Type B pancreatic cell (in vitro differentiated cells): ENCODE measurements around the gene NDFIP1. TPM values are rescaled to one million over a fixed set of nuclear protein-coding genes. Genes with fewer than 3 reads are reported as not detected.
"Not testable (repeated sequence)": the region's sequence is repeated elsewhere in the genome, so short reads cannot be mapped to it uniquely, and the experiment has no call there.

ENCODE experiments used
- DNase-seq: peaks from one replicate; pipeline ENCODE4 v3.0.0; 2021; ENCODE audit warnings: mixed read lengths; ENCODE audit not compliant: unreplicated experiment; ENCODE audit errors: extremely low spot score
- H3K27ac Mint-ChIP-seq: 2 replicates; pipeline ENCODE4 v1.8.0; 2021; ENCODE audit warnings: mild to moderate bottlenecking, mixed read lengths
- H3K27me3 Mint-ChIP-seq: 2 replicates; pipeline ENCODE4 v1.8.0; 2021; ENCODE audit warnings: mixed read lengths
- H3K36me3 Mint-ChIP-seq: 2 replicates; pipeline ENCODE4 v1.8.0; 2021; ENCODE audit warnings: mixed read lengths
- H3K4me1 Mint-ChIP-seq: one replicate; pipeline ENCODE4 v1.8.0; 2021; ENCODE audit warnings: mixed read lengths; ENCODE audit not compliant: unreplicated experiment
- H3K4me3 Mint-ChIP-seq: 2 replicates; pipeline ENCODE4 v1.8.0; 2021; ENCODE audit warnings: mild to moderate bottlenecking, mixed read lengths
- H3K9me3 Mint-ChIP-seq: 2 replicates; pipeline ENCODE4 v1.8.0; 2021; ENCODE audit warnings: mixed read lengths
- total RNA-seq: library from RNA; stranded (reverse); gene quantifications from 2 replicates; pipeline ENCODE4 v1.2.1, GENCODE V29; 2021; ENCODE audit warnings: low replicate concordance
- TF ChIP-seq, protein P1 (sequence below): fragments of 200-600 bp; sonication (generic); conservative IDR thresholded peaks from 2 replicates; pipeline ENCODE4 v1.5.0; 2021; ENCODE audit warnings: antibody characterized with exemption, mild to moderate bottlenecking

NDFIP1 gene
- total RNA-seq, 1 donor from 2014 or later: 57.7 TPM

GRCh38 chr5:142186514-142186856 is 77.9 kb downstream of the NDFIP1 start:
- H3K4me3 Mint-ChIP-seq: no peak overlapping the region
- DNase-seq: no peak
- no peaks in the 10 kb centered on the region for H3K9me3 Mint-ChIP-seq

GRCh38 chr5:142186857-142187594 is 78.4 kb downstream of the NDFIP1 start:
- Mint-ChIP-seq H3K27ac (no peak overlapping the region), H3K4me1 (peaks cover 12% of the 10 kb centered on the region)
- no peak for DNase-seq

More at GRCh38 chr5:142186514-142186856, 77.9 kb downstream of the NDFIP1 start:
- peaks cover 17% of the 10 kb centered on the region for H3K4me1 Mint-ChIP-seq
- H3K36me3 Mint-ChIP-seq: no peaks in the 10 kb centered on the region
- no peaks in the 10 kb centered on the region for H3K27me3 Mint-ChIP-seq
- TF ChIP-seq, protein P1, sequence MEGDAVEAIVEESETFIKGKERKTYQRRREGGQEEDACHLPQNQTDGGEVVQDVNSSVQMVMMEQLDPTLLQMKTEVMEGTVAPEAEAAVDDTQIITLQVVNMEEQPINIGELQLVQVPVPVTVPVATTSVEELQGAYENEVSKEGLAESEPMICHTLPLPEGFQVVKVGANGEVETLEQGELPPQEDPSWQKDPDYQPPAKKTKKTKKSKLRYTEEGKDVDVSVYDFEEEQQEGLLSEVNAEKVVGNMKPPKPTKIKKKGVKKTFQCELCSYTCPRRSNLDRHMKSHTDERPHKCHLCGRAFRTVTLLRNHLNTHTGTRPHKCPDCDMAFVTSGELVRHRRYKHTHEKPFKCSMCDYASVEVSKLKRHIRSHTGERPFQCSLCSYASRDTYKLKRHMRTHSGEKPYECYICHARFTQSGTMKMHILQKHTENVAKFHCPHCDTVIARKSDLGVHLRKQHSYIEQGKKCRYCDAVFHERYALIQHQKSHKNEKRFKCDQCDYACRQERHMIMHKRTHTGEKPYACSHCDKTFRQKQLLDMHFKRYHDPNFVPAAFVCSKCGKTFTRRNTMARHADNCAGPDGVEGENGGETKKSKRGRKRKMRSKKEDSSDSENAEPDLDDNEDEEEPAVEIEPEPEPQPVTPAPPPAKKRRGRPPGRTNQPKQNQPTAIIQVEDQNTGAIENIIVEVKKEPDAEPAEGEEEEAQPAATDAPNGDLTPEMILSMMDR: no peak
- H3K27ac Mint-ChIP-seq: no peak overlapping the region

DNA sequence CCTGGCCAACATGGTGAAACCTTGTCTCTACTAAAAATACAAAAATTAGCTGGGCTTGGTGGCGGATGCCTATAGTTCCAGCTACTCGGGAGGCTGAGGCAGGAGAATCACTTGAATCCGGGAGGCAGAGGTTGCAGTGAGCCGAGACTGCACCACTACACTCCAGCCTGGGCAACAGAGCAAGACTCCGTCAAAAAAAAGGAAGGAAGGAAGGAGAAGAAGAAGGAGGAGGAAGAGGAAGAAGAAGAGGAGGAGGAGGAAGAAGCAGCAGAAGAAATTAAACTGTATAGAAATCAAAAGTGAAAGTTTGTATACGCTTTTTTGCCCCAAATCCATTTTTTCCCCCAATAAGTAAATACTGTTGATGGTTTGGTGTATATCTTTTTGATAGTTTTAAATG is 80.1 kb downstream of the NDFIP1 start:
- not testable (repeated sequence) for H3K36me3 Mint-ChIP-seq, H3K4me3 Mint-ChIP-seq
- peaks cover 17% of the 10 kb centered on the region for H3K4me1 Mint-ChIP-seq

More at GRCh38 chr5:142186857-142187594, 78.4 kb downstream of the NDFIP1 start:
- TF ChIP-seq, protein P1: no peak
- H3K9me3 Mint-ChIP-seq: no peaks in the 10 kb centered on the region
- H3K27me3 Mint-ChIP-seq: no peaks in the 10 kb centered on the region
- H3K4me3 Mint-ChIP-seq: no peak overlapping the region
- no peaks in the 10 kb centered on the region for H3K36me3 Mint-ChIP-seq

GRCh38 chr5:142189813-142190212 is 81.2 kb downstream of the NDFIP1 start:
- Mint-ChIP-seq H3K36me3 (no peaks in the 10 kb centered on the region), H3K4me3 (no peak overlapping the region), H3K4me1 (peaks cover 16% of the 10 kb centered on the region), H3K9me3 (no peaks in the 10 kb centered on the region), H3K27me3 (no peaks in the 10 kb centered on the region), H3K27ac (no peak overlapping the region)
- DNase-seq: no peak
- TF ChIP-seq, protein P1: no peak

More for the DNA sequence above, 80.1 kb downstream of the NDFIP1 start:
- H3K9me3 Mint-ChIP-seq, H3K27ac Mint-ChIP-seq, H3K27me3 Mint-ChIP-seq, DNase-seq: not testable (repeated sequence)

DNA sequence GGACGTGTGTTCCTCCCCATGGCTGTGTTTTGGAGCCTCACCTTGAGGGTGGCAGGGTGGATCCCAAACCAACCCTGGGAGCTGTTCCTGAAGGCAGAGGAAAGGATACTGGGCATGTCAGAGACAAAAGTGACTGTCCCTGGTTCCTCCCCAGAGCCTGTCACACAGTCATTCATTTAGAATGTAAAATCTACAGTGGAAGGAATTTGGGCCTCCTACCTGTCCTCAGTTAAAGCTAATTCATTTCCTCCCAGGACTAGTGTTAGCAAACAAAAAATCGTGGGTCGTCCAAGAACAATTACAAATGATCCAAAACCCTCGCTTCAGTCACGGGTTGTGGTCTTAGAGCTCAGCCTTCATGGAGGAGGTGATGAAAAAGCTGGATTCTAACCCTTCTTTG is 83.2 kb downstream of the NDFIP1 start:
- no peak for DNase-seq
- Mint-ChIP-seq H3K27me3 (no peaks in the 10 kb centered on the region), H3K27ac (no peak overlapping the region), H3K4me3 (no peak overlapping the region), H3K4me1 (peaks cover 4% of the 10 kb centered on the region), H3K9me3 (no peaks in the 10 kb centered on the region), H3K36me3 (no peaks in the 10 kb centered on the region)
- TF ChIP-seq, protein P1: no peak

DNA sequence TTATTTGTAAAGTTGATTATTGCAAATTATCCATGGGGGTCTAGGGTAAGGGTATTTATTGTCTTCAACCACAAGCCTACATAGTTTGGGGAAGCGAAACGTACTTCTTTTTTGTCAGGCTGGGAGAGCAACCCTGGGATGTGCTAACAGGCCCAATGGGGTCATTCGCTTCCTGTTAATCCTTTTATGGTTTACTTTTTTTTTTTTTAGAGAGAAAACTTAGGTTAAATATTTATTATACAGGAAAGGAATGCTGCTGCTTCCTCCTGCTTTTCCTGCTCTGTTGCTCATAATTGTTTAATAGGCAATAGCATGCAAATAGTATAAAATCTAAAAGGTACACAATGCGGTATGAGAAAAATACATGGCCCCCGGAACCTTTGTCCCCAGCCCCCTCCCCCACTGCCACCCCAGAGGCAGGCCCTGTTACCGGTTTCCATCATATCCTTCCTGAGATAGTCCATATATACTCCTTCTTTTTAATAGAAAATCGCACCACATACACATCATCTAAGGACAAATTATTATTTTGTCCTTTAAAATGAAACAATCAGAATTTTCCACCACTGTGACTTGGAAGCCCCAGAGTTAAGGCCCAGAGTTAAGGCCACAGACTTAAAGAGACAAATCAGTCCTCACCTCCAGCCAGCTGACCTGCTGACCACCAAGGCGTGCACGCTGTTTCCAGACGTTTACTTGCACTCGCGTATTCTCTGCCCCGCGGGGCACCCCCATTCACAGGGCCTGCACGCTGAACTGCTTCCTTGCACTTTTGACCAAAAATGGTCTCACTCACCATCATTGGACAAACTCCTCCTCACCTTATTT is 83.9 kb downstream of the NDFIP1 start:
- Mint-ChIP-seq H3K27ac (no peak overlapping the region), H3K4me1 (peaks cover 11% of the 10 kb centered on the region), H3K4me3 (no peak overlapping the region), H3K27me3 (no peaks in the 10 kb centered on the region), H3K36me3 (no peaks in the 10 kb centered on the region), H3K9me3 (no peaks in the 10 kb centered on the region)
- DNase-seq: no peak
- TF ChIP-seq, protein P1: no peak
